ENCODE results near the gene LSAMP.

DNA sequence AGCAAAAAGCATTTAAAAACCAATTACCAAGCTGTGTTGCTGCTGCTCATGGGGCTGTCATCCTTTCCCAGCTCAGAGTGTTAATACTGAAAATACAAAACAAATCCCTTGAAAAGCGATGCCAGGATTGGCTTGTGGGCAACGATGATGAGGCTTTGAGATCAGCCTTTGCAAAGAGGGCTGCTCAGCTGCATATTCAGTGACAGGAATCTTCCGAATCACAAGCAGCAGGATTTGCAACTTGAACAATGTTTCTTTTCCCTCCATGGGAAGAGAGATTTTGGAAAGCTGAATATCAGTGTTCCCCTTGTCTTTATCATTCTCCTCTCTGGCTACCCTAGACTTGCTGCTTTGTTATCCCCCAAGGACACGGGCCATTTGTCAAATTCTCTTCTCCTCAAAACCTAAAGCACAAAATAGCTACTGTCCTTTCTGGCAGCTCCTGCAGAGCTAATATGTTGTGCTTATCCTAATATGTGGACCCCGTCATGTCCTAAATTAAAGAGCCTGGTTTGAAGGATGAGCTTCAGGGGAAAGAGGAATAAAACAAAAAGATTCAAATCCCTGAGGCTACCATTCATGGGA, 446.2 kb downstream of the LSAMP start:
- TF ChIP-seq, protein P1, sequence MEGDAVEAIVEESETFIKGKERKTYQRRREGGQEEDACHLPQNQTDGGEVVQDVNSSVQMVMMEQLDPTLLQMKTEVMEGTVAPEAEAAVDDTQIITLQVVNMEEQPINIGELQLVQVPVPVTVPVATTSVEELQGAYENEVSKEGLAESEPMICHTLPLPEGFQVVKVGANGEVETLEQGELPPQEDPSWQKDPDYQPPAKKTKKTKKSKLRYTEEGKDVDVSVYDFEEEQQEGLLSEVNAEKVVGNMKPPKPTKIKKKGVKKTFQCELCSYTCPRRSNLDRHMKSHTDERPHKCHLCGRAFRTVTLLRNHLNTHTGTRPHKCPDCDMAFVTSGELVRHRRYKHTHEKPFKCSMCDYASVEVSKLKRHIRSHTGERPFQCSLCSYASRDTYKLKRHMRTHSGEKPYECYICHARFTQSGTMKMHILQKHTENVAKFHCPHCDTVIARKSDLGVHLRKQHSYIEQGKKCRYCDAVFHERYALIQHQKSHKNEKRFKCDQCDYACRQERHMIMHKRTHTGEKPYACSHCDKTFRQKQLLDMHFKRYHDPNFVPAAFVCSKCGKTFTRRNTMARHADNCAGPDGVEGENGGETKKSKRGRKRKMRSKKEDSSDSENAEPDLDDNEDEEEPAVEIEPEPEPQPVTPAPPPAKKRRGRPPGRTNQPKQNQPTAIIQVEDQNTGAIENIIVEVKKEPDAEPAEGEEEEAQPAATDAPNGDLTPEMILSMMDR (IDR thresholded peaks at IDR 0.05), result no peak
- TF ChIP-seq EZH2 (IDR thresholded peaks at IDR 0.05), result no peak

Measured in neural progenitor cell (in vitro differentiated cells).